ENCODE results near the gene ADCY7.

ADCY7 gene

DNA sequence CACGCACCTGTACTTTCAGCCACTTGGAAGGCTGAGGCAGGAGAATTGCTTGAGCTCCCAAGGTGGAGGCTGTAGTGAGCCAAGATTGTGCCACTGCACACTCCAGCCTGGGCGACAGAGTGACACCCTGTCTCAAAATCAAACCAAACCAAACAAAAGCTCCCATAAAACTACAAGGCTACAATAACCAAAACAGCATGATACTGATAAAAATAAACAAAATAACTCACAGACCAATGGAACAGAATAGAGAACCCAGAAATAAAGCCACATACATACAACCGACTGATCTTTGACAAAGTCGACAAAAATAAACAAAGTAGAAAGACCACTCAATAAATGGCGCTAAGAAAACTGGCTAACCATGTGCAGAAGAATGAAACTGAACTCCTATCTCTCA, 65.2 kb downstream of the ADCY7 start:
- TF ChIP-seq, protein P1, sequence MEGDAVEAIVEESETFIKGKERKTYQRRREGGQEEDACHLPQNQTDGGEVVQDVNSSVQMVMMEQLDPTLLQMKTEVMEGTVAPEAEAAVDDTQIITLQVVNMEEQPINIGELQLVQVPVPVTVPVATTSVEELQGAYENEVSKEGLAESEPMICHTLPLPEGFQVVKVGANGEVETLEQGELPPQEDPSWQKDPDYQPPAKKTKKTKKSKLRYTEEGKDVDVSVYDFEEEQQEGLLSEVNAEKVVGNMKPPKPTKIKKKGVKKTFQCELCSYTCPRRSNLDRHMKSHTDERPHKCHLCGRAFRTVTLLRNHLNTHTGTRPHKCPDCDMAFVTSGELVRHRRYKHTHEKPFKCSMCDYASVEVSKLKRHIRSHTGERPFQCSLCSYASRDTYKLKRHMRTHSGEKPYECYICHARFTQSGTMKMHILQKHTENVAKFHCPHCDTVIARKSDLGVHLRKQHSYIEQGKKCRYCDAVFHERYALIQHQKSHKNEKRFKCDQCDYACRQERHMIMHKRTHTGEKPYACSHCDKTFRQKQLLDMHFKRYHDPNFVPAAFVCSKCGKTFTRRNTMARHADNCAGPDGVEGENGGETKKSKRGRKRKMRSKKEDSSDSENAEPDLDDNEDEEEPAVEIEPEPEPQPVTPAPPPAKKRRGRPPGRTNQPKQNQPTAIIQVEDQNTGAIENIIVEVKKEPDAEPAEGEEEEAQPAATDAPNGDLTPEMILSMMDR (IDR thresholded peaks at IDR 0.05; ENCODE audit: control insufficient read depth, extremely low read depth, insufficient read depth) = no peak
- DNase-seq (ENCODE audit: low read depth) = no peak
- no peak overlapping the region for H3K4me3 ChIP-seq (ENCODE audit: low read depth, low read length)

DNA sequence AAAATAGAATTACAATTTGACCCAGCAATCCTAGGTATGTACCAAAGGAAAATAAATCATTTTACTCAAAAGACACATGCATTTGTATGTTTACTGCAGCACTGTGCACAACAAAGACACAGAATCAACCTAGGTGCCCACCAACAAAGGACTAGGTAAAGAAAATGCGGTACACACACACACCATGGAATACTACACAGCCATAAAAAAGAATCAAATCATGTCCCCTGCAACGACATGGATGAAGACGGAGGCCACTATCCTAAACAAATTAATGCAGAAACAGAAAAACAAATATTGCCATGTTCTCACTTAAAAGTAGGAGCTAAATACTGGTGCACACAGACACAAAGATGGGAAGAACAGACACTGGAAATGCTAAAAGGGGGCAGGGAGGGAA, 66.2 kb downstream of the ADCY7 start:
- no peak for DNase-seq (ENCODE audit: low read depth)
- TF ChIP-seq, protein P1 (IDR thresholded peaks at IDR 0.05; ENCODE audit: control insufficient read depth, extremely low read depth, insufficient read depth) = no peak
- no peak overlapping the region for H3K4me3 ChIP-seq (ENCODE audit: low read depth, low read length)

DNA sequence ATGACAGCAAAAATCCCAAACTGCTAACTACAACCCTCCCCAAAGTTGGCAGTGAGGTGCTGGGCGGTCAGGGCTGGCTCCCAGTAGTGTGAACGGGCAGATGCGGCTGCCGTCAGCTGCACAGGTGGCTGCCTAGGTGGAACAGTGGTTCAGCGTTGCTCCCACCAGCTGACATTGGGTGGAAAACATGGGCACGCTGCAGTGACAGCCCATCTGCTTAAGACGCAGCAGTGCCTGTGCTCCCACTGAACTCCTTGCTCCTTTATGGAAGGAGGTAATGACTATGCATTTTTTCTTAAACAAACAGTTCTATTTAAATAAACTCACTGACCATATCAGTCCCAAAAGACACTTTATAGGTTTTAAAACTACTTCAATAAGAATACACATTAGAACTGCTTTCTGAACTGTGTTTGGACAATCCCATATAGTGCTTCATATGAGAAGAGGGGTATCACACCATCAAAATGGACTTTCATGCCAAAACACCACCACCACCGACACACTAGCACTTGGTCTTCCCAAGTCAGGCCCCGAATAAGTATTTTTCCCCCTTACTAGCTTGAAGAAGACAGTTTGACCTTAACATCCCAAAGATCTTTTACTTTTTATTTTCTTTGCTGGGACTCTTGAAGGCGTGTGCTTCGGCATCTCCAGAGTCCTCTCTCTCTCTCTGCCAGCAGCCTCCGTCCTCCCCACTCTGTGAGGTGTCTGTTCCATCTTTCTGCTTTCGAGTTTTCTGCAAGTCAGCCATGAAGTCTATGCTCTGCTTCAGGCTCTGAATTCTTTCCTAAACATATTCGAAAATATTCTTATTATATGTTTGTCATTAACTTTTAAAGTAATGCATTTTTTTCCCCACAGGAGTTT, 68.0 kb downstream of the ADCY7 start:
- TF ChIP-seq, protein P1 (IDR thresholded peaks at IDR 0.05; ENCODE audit: control insufficient read depth, extremely low read depth, insufficient read depth) = no peak
- DNase-seq (ENCODE audit: low read depth) = peak; percentile 56
- H3K4me3 ChIP-seq (ENCODE audit: low read depth, low read length) = no peak overlapping the region

DNA sequence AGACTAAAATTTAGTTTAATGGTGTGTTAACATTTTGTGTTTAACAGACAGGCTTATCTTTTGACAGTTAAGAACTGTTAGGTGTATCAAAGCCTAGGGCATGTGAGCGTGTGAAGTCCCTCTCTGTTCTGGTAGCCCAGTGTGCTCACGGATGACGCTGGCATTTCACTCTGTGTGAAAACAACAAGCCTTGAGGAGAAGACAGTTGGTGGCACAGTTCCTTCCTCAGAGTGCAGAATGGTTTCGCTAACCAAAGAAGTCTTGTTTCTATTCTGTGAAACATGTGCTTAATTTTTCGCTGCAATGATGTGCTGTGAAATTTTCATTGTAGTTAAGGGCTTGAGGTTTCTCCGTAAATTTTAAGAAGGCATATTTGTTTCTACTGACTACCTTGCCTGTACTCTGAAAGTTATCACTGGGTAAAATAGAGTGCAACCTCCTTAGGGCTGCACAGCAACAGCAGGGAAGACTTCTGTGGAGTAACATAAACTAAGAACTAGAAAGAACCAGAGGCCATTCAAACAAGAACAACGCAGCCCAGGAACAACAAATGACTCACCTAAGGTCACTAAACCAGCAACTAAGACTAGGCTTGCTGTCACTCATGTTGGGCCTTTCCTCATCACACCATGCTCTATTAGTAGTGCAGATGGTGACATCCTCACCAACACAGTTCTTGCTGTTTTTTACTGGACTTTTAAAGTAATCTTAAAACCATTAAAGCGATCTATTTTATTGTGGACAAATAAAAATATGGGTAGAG, 69.0 kb downstream of the ADCY7 start:
- TF ChIP-seq, protein P1 (IDR thresholded peaks at IDR 0.05; ENCODE audit: control insufficient read depth, extremely low read depth, insufficient read depth) = no peak
- DNase-seq (ENCODE audit: low read depth) = no peak
- H3K4me3 ChIP-seq (ENCODE audit: low read depth, low read length) = no peak overlapping the region

DNA sequence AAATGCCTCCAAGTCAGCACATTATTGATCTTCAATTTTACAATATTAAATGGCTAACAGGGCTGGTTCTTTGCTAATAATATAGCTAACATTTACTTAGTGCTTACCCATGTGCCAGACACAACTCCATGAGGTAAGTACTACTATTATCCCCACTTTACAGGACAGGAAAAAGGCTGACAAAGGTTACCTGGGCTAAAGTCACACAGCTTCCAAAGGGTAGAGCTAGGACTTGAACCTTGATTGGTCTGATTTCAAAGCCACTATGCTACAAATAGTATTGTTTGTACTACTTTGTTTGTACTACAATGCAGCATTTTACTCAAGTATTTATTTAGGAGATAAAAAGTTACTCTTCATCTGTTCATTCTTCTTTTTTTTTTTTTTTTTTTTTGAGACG, 70.5 kb downstream of the ADCY7 start:
- TF ChIP-seq, protein P1 (IDR thresholded peaks at IDR 0.05; ENCODE audit: control insufficient read depth, extremely low read depth, insufficient read depth) = no peak
- no peak for DNase-seq (ENCODE audit: low read depth)
- no peak overlapping the region for H3K4me3 ChIP-seq (ENCODE audit: low read depth, low read length)

DNA sequence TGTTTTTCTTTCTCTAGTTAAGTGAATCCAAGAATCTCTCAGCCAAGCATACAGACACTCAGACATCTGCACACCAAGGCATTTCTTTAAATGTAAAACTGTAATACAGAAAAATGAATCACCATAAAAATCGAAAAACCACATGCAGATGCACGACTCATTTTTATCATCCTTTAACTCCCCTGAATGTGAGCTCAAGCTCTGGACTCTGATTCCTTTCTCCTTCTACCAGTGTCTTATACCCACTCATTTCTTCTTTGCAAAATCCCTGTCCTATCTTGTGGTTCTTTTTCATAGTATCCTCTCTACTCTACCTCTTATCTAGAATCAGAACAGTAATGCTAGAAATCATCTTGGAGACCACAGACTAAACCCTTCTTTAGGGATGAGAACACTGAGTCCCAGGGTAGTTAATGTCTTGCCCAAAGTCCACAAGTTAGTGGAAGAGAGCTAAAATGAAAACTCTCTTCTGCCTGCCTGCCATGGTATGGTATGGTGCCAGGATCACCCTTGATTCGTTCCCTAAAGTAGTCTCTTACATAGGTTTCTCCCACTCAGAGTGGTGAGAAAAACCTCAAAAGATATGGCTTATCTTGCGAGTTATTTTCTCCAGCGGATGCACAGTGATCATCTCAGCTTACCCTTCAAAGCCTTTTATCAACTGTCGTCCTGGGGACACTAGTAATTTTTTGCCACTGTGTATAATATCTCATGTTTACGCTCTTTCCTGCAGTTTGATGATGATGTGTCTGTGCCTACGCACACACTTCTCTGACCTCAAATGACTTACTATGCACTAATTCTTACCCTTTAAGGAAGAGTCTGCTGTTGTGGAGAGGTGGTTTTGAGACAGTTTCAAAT, 72.2 kb downstream of the ADCY7 start:
- TF ChIP-seq, protein P1 (IDR thresholded peaks at IDR 0.05; ENCODE audit: control insufficient read depth, extremely low read depth, insufficient read depth) = no peak
- no peak for DNase-seq (ENCODE audit: low read depth)
- no peak overlapping the region for H3K4me3 ChIP-seq (ENCODE audit: low read depth, low read length)

Data from LNCaP clone FGC (cell line).